Measurements from ENCODE around the gene PEMT.

The PEMT gene

DNA sequence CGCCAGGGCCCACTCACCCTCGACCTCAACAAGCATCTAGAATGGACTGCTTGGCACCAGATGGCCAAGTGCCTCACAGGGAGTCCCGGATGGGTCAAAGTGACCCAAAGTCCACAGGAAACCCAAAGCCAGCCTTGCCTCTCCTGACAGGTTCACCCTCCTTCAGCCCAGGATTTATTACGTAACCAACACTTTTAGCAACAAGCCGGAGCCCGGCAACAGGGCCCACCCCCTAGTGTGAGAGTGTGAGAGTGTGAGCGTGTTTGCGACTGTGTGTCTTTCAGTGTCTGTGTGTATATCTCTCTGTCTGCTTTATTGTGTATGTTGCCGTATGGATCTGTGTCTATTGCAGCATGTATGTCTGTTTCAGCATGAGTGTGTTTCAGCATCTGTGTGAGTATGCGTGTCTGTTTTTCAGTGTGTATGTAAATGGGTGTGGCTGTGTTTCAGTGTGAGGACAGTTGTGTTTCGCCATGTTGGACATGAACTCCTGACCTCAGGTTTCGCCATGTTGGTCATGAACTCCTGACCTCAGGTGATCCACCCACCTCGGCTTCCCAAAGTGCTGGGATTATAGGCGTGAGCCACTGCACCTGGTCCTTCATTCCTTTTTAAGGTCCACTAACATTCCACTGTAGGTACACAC is 13.7 kb upstream of the PEMT start:
- no peak for DNase-seq (ENCODE audit: low read depth in 2 of 2)

DNA sequence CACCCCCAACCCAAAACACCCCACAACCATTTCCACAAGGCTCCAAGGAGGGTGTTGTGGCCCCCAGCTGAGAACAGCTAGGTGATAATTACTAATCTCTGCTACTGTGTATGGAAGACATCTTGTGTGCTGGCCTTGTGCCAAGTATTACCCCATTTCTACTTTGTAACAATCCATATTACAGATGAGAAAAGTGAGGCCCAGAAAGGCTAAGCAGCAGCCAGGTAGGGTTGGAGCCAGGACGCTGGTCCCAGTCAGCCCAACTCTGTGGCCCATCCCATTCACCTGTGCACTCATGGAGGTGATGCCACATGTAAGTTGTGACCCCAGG is 12.4 kb upstream of the PEMT start:
- DNase-seq (ENCODE audit: low read depth in 2 of 2), result no peak

DNA sequence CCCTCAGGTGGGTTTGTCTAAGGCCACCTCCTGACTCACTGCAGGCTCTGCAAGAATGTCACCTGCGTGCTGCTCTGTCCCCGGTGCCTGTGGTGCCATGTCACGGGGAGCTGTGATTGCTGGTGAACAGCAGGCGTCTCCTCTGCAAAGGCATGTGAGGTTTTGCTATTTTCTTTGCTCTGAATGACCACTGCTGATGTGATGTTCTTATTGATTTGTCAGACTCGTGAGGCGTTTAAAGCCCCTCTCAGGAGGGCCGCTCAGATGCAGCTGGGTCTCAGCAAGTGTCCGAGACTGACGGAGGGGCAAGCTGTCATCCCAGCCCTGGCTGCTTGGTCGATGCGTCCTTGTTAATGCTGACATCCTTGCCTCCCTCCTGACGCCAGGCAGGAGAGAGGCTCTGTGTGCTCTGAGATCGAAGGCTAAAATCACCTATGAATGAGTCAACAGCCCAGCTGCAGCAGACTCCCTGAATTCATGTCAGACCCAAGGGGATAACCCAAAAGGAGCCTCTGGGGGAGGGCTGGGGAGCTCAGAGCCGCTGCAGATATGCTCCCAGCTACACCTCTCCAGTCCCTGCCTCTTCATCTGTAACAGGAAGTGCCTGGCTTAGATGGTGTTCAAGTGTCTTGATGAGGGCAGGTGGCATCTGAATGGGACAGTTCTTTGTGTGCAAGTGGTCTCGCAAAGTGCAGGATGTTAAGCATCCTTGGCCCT is 11.8 kb upstream of the PEMT start:
- no peak for DNase-seq (ENCODE audit: low read depth in 2 of 2)

DNA sequence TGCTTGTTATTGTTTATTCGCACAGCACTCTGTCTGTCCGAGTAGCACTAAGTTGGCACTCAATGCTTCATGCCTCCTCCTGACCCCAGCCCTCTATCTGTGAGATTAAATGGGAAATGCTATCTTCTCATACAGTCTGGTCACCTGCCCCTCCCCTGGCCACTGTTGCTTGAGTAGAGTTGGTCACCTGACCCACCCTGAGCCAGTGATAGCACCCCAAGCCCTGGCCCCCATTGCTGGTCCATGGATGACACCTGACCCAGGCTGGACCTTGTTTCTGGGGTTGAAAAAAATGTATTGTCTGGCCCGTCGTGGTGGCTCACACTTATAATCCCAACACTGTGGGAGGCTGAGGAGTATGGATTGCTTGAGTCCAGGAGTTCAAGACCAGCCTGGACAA is 8.5 kb upstream of the PEMT start:
- no peak for DNase-seq (ENCODE audit: low read depth in 2 of 2)

DNA sequence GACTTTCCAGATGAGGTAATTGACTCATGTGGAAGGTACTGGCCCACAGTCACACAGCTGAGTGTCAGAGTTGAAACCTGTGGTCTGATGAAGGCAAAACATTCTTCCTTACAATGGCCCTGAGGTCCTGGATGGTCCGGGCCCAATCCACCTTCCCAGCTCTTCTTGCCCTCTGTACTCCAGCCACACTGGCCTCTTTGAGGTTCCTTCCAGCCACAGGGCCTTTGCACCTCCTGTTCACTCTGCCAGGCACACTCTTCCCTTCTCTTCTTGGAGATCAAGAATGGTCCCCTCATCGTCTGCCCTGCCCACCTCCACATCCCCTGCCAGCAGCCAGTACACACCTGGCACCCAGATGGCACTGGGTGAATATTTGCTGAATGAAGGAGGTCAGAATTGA is 6.5 kb upstream of the PEMT start:
- no peak for DNase-seq (ENCODE audit: low read depth in 2 of 2)

DNA sequence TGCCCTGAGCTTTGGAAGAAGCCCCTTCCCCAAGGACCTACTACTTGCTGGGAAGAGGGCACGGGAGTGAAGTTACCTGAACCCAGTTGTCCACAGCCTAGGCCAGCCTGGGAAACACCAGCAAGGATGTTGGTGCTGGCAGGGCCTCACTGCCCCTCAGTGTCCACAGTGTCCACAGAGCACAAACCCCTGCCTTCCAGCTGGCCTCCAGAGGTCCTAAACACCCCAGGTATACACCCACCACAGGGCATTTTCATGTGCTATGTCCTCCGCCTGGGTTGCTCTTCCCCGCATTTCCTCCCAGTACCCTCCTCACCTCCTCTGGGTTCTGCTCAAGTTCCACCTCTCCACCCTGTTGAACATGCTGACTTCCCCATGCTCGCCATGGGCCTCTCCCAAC is 4.2 kb upstream of the PEMT start:
- no peak for DNase-seq (ENCODE audit: low read depth in 2 of 2)

DNA sequence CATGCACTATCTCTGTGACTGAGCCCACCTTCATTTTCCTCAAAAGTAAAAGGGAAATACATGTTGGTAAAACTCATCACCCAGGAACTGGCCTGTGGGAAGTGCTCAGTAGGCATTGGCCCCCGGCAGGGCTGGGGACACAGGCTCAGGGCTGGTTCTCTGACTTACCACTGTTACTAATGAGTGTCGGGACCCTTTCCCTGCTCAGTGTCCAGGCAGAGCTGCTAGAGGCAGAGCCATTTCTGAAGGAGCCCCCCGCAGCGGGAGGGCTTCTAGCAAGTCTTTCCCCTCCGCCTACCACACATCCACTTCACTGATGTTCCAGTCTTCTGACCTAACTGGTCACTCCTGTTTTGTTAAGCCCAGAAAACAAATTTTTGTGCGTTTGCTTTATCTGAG is 1.7 kb upstream of the PEMT start:
- DNase-seq (ENCODE audit: low read depth in 2 of 2), result no peak

DNA sequence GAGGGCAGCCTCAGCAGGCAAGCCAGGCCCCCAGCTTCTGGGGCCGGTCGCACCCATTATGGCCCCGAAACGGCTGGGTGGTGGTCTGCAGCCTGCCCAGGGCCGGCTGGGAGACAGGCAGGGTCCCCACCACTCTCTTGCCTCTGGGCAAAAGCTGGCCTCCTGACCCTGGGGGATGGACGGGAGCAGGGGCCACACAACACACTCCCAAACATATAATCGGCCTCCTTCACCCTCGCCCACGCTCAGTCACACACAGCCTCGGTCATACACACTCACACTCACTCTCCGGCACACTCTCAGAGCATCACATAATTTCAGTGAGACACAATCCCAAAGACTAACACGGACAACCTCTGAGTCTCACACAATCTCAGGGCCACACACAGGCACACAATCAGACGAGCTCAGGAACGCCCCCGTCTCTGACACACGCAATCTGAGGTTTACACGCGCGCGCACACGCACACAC is 589 bp downstream of the PEMT start:
- no peak for DNase-seq (ENCODE audit: low read depth in 2 of 2)

DNA sequence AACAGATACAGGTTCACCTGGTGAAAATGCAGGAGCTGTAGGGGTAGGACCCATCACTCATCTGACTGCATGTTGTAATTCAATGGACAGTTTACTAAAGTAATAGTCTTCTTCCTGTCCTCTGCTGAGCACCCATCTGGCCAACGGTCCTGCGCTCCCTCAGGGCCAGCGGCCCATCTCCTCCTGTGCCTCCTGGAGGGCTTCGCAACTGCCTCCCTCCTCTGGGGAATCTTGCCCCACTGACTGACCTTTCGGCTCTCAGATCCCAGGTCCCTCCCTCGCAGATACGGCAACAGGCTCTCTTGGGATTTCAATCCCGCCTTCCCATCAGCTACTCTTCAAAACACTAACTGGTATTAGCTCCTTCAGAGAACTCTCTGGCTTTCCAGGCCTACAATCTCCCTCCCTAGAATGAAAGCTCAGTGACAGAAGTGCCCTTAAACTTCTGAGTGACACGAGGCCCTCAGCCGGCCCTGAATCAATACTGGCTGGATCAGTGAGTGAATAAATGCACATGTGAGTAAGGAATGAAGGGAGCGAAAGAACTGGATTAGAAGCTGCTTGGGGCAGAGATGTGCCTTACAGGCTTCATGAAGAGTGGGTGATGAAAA is 1.3 kb downstream of the PEMT start:
- no peak for DNase-seq (ENCODE audit: low read depth in 2 of 2)

DNA sequence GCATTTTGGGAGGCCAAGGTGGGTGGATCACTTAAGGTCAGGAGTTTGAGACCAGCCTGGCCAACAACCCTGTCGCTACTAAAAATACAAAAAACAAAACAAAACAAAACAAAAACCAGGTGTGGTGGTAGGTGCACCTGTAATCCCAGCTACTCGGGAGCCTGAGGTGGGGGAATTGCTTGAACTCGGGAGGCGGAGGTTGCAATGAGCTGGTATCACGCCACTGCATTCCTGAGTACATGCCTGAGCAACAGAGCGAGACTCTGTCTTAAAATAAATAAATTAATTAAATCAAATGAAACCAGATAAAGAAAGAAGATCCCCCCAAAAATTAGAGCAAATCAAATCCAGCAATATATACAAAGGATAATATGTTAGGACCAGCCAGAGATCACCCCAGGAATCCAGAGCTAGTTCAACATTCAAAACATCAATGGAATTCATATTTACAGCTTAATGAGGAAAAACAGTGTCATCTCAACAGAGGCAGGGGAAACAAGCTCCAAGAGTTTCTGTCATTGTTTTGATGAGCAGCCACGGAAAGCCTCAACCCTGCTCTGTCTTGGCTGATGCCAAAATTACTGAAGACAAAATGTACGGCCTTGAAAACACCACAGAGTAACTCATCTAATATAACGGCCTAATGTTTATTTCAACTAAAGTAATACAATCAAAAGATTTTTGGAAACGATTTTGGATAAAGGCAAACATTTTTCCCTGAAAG is 3.7 kb downstream of the PEMT start:
- DNase-seq (ENCODE audit: low read depth in 2 of 2), result no peak

DNA sequence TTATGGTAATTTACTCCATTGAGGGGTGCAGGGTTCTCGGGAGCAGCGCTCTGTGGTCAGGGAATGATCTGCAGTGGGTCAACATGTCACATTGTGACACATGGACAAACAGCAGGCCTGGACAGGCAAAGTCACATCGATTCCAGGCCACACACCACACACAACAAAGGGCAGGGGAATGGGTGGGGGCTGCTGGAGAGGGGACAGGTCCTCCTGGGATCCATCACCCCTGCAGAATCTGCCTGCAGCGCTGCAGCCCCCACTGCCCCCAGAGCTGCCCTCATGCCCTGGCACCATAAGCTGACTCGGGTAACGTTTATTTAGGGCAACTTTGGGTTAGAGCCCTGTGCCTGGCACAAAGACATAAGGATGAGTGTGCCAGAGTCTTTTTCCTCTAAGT is 9.1 kb downstream of the PEMT start:
- DNase-seq (ENCODE audit: low read depth in 2 of 2), result no peak

DNA sequence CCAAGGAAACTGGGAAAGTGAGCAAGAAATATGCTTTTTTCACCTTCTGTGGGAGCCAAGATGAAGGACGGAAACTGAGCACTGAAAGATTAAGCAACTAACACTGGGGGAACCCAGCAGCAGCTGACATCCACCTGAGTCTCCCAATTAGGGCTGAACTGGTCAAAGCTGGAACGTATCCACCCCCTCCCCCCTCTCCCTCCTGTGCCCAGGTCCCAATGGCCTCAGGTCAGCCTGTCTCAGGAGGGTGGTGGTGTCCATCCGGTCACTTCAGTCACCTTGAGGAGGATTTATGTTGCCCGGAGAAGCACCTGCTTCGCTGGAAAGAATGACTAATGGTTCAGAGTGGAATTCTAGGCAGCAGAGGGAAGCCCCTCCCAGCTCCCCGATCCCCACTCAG is 10.0 kb downstream of the PEMT start:
- DNase-seq (ENCODE audit: low read depth in 2 of 2), result no peak

DNA sequence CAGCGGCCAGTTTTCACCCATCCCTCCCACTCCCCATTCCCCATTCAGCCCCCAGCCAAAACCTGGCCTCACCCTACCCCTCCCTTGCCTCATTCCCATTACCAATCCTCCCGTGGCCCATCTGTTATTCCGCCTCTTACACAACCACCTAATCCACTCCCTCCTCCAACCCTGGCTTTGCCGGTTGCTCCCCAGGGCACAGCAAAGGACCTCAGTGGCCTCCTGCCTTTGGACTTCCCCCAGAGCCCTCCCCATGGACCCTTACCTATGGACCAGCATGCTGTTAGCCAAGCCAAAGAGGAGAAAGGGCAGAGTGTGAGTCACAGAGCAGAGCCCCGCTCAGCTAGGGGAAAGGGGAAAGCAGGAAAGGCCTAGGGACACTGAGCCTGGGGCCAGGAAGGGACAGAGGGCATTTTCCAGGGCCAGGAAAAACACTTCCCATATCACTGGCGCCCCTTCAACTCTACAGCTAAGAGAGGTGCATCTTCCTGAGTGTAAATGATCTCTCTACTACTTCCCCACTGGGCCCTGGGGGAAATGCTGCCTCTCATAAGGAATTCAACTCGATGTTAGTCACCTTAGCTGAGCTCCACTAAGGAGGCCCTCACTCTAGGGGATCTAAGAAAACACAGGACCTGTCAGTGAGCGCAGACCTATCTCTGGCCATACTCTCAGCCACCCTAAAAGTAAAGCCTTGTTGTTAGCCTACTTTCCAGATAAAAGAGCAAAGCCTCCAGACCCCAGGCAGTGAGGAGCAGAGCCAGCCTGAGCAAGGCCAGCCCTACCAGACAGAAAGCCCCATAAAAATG is 10.6 kb downstream of the PEMT start:
- DNase-seq (ENCODE audit: low read depth in 2 of 2), result no peak

DNA sequence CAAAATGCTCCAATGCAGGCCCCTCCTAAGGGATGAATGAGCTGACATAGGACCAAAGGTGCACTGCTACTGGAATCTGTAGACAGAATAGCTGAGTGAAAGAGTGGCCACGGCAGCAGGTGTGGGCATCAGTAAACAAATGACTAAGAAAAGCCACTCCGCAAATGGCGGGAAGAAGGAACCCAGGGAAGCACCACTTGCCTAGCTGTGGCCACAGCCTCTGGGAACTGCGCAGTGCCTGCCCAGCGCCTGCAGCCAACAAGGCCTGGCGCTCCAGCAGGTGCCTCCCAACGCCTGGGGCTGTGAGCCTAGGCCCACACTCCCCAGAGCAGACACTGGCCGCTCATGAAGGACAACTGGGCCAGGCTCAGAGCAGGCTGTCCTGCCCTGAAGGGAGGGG is 11.8 kb downstream of the PEMT start:
- DNase-seq (ENCODE audit: low read depth in 2 of 2), result no peak

DNA sequence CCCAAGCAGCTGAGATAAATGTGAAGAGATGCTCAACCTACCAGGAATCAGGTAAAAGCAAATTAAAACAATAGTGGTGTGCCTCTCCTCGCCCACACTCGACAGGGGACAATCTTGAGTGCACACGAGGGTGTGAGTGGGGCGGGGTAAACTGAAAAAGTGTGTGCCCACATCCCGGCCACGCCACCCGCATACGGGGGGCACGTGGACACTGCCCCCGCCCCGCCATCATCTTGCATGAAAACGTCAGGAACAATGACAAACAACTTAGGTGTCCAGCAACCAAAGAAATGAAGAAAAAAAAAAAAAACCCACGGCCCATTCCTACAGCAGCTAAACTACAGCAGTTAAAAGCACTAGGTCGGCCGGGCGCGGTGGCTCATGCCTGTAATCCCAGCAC is 14.1 kb downstream of the PEMT start:
- no peak for DNase-seq (ENCODE audit: low read depth in 2 of 2)

DNA sequence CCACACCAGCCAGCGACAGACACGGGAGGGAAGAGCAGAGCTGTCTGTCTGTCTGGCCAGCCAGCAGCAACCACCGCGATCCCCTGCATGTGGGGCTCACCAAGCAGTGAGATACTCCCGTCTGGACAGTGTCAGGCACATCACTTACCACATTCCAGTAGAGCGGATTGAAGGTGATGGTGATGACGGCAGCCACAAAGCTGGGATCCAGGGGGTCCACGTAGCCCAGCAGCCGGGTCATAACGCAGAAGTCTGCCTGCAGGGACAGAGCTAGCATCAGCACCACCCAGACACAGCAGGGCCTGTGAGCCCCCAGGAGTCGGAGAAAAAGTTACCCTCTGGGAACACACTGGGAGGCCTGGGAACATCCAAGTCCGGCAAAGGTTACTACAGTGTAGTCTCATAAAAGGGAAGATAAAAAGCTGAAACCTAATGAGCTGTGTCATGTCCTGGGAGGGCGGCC is 14.7 kb downstream of the PEMT start:
- no peak for DNase-seq (ENCODE audit: low read depth in 2 of 2)

DNA sequence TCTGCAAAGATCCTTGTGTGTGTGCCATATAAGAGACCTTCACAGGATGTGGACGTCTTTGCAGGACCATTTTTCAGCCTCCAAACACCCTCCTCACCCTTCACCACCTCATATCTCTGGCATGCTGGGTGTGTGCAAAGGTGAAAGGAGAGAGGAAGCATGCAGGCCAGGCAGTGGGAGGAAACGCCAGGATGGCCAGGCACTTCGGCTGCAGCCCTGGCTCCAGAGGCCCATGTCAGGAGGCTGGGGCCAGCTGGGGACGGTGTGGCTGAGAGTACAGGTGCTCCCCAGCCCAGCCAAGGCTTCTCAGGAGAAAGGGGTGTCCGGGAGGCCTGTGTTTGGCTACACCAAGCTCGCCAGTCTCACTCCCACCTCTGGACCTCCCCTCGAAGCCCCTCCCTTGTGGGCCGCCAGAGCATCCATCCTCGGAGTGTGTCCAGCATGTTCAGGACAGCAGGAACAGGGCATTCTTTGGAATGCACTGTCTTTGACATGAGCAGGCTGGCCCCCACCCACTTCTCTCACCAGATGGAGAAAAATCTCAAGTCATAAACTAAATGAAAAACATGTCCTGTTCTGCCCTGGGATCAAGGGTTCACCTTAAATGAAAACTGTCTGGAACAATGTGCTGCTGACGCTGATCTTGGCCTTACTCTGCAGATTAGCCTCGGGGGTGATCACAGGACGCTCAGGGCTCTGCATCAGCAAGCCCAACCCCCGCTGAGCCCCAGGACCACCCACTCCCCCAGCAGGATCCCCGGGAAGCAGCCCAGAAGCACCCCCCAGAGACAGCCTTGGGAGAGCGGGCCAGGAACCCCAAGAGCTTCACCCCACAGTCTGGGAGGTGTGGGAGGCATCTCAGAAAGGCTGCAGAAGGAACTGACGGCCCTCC is 15.9 kb downstream of the PEMT start:
- no peak for DNase-seq (ENCODE audit: low read depth in 2 of 2)

DNA sequence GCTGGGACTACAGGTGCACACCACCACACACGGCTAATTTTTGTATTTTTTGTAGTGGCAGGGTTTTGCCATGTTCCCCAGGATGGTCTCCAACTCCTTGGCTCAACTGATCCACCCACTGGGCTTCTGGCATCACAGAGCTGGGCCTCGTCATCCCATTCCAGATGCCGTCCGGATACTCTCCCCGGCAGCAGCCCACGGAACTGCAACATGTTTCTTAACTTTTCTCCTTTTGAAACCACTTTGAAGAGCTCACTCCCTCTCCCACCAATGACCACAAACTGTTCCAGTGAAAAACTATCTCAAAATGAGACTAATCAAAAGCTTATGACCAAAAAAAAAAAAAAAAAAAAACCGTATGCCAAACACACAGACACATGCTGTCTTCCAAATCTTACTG is 17.6 kb downstream of the PEMT start:
- DNase-seq (ENCODE audit: low read depth in 2 of 2), result no peak

DNA sequence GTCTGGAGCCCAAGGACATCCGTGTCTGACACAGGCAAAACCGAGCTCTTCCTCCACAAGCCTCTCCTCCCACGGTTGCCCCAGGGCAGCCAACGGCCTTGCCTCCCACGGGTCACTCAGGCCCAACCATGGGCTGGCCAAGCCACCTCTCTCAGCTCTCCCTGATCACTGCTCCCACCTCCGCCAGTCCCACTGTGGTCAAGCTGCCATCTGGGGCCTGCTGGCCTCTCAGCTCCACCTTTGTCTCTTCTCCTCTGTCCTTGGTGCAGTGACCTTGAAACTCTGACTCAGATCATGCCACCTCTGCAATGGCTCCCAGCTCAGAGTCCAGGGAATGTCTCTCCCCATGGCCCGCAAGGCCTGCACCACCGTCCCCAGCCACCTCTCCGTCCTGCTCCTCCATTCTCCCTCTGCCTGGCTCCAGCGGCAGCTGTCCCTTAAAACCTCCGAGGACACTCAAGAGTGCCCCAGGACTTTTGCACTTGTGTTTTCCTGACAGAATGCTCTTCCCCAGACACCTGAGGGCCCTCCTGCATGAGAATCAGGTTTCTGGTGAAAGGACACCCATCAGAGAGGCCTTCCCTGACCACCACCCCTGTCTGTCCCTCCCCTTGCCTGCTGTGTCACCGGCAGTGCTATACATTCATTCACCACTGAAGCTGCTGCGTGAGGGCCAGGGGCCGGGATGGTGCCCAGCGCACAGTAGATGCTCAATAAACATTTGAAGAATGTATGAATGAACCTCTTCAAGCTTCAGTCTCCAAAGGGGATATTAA is 19.3 kb downstream of the PEMT start:
- DNase-seq (ENCODE audit: low read depth in 2 of 2), result no peak

All from stimulated activated CD8-positive, alpha-beta memory T cell treated with anti-CD3 and anti-CD28 coated beads, Interleukin-15, amount 100 ng/mL, for 48 hours (primary cell).